K562 (cell line): ENCODE measurements around the gene CEP70. TPM values are rescaled to one million over a fixed set of nuclear protein-coding genes. Genes with fewer than 3 reads are reported as not detected.

ENCODE experiments used
- ATAC-seq: fragments of 200-7000 bp; cut with Tn5 transposase; 3 replicates; pipeline ENCODE4 v1.9.1; 2020; ENCODE audit warnings: moderate library complexity
- BruUV-seq: library from RNA; stranded (reverse); fragments of 400-500 nt; replicated peaks from 2 replicates; lab custom pipeline; 2021; lab: Mats Ljungman, UMichigan
- CTCF ChIA-PET: fragments of 300-600 bp; formaldehyde crosslinking; extraction: SDS; loops from one replicate; lab custom pipeline; 2021; ENCODE audit warnings: low intra/inter-chr PET ratio; lab: Yijun Ruan, JAX
- POLR2A ChIA-PET: fragments of 300-600, 350-650 bp; sonication (Branson Sonifier 250); formaldehyde crosslinking; extraction: SDS; loops from one replicate; lab custom pipeline; 2021; ENCODE audit warnings: antibody characterized with exemption, inconsistent platforms; lab: Yijun Ruan, JAX
- DNase-seq, 4 experiments: peaks; one replicate each; pipeline versions ENCODE4 v3.0.0 to v3.0.0-alpha.2; 2011 to 2018; ENCODE audit warnings: low spot score in 3 of 4, mixed read lengths in 3 of 4; ENCODE audit errors: extremely low read depth in 1 of 4
- FAIRE-seq: peaks from 2 replicates; lab custom pipeline; 2011; peaks lifted over from hg19 to GRCh38; lab: Jason Lieb, UNC
- H2AFZ ChIP-seq: 2 replicates; pipeline ENCODE4 v1.6.0; 2011; ENCODE audit warnings: low read depth, low read length, control low read depth, inconsistent platforms
- H3K27ac ChIP-seq: fragments of 200-600 bp; 3 replicates; pipeline ENCODE4 v1.8.0; 2011; ENCODE audit warnings: low read depth, mild to moderate bottlenecking, control low read depth, inconsistent platforms, low read length, moderate library complexity, mixed read lengths; ENCODE audit errors: extremely low read depth
- H3K27me3 ChIP-seq, 2 experiments: fragments of 300-600 bp in 1 of 2; 2 replicates in 1 of 2; 3 replicates in 1 of 2; pipeline versions ENCODE4 v1.6.0 to v1.8.0; 2011; ENCODE audit warnings: inconsistent platforms in 2 of 2, low read length in 2 of 2, mild to moderate bottlenecking in 1 of 2, mixed read lengths in 1 of 2, moderate library complexity in 1 of 2; ENCODE audit not compliant: control insufficient read depth in 2 of 2, insufficient read depth in 2 of 2
- H3K36me3 ChIP-seq: fragments of 300-600 bp; 3 replicates; pipeline ENCODE4 v1.8.0; 2011; ENCODE audit warnings: mild to moderate bottlenecking, low read length, inconsistent platforms; ENCODE audit not compliant: control insufficient read depth, insufficient read depth
- H3K4me1 ChIP-seq, 2 experiments: fragments of 200-600 bp in 1 of 2; replicated peaks in 1 of 2; 2 replicates in 1 of 2; 3 replicates in 1 of 2; pipeline versions ENCODE4 v1.5.1 to v1.8.0; 2011; ENCODE audit warnings: inconsistent platforms in 2 of 2, low read length in 2 of 2, mild to moderate bottlenecking in 1 of 2, mixed read lengths in 1 of 2, moderate library complexity in 1 of 2; ENCODE audit not compliant: control insufficient read depth in 2 of 2, insufficient read depth in 2 of 2
- H3K4me2 ChIP-seq: 2 replicates; pipeline ENCODE4 v1.6.1; 2011; ENCODE audit warnings: low read length, control low read depth, inconsistent platforms, mixed read lengths; ENCODE audit not compliant: insufficient read depth
- H3K4me3 ChIP-seq: fragments of 200-600 bp; sonication (generic), shearing (Covaris generic); 2 replicates; pipeline ENCODE4 v1.5.1; 2016; ENCODE audit warnings: control low read depth, inconsistent platforms
- H3K79me2 ChIP-seq: fragments of 200-600 bp; 3 replicates; pipeline ENCODE4 v1.8.0; 2011; ENCODE audit warnings: low read length, inconsistent platforms; ENCODE audit not compliant: control insufficient read depth, insufficient read depth
- H3K9ac ChIP-seq, 2 experiments: 2 replicates each; pipeline versions ENCODE4 v1.6.0 to v1.6.1; 2011; ENCODE audit warnings: low read depth in 2 of 2, low read length in 2 of 2, control low read depth in 1 of 2, inconsistent platforms in 1 of 2, mild to moderate bottlenecking in 1 of 2, mixed read lengths in 1 of 2; ENCODE audit not compliant: insufficient read depth in 1 of 2
- H3K9me1 ChIP-seq: one replicate; pipeline ENCODE4 v1.6.0; 2011; ENCODE audit warnings: inconsistent platforms, mild to moderate bottlenecking, low read length, moderate library complexity; ENCODE audit not compliant: control insufficient read depth, insufficient read depth
- H3K9me3 ChIP-seq: replicated peaks from 2 replicates; pipeline ENCODE4 v1.5.1; 2011; ENCODE audit warnings: low read depth, low read length, inconsistent platforms; ENCODE audit not compliant: control insufficient read depth, insufficient read depth
- H4K20me1 ChIP-seq: replicated peaks from 2 replicates; pipeline ENCODE4 v1.6.1; 2011; ENCODE audit warnings: low read length, inconsistent platforms, mixed read lengths; ENCODE audit not compliant: control insufficient read depth, insufficient read depth
- ARHGAP35 ChIP-seq: fragments of 450-650 bp; IDR thresholded peaks from 2 replicates; pipeline ENCODE4 v1.6.1; 2018; ENCODE audit not compliant: partially characterized antibody
- HCFC1 ChIP-seq: IDR thresholded peaks from 2 replicates; pipeline ENCODE4 v1.6.1; 2012; ENCODE audit warnings: low read depth, low read length, improper control_type of control experiment
- JUNB ChIP-seq: fragments of 450-650 bp; formaldehyde crosslinking; conservative IDR thresholded peaks from 2 replicates; pipeline ENCODE4 v1.4.0; 2020; ENCODE audit warnings: mild to moderate bottlenecking
- MEF2A ChIP-seq: IDR thresholded peaks from 2 replicates; pipeline ENCODE4 v1.6.1; 2011; ENCODE audit warnings: low read depth, mild to moderate bottlenecking, low read length, moderate library complexity; ENCODE audit not compliant: control insufficient read depth
- PHTF2 ChIP-seq: fragments of 250-450 bp; sonication (Bioruptor Pico); IDR thresholded peaks from 2 replicates; pipeline ENCODE4 v1.5.0; 2021; ENCODE audit warnings: mild to moderate bottlenecking
- RBM14 ChIP-seq: fragments of 200-400 bp; formaldehyde crosslinking; IDR thresholded peaks from 2 replicates; pipeline ENCODE4 v1.6.1; 2018; ENCODE audit warnings: low read depth, mild to moderate bottlenecking, low read length, moderate library complexity, borderline replicate concordance; ENCODE audit not compliant: insufficient read depth
- RFX7 ChIP-seq: fragments of 250-450 bp; sonication (Bioruptor Pico); IDR thresholded peaks from 2 replicates; pipeline ENCODE4 v1.5.1; 2021; ENCODE audit warnings: mild to moderate bottlenecking
- TAF9B ChIP-seq: fragments of 450-650 bp; IDR thresholded peaks from 2 replicates; pipeline ENCODE4 v1.6.1; 2018; ENCODE audit warnings: mild to moderate bottlenecking; ENCODE audit not compliant: partially characterized antibody
- ZNF140 ChIP-seq: fragments of 250-450 bp; sonication (Bioruptor Pico); IDR thresholded peaks from 2 replicates; pipeline ENCODE4 v1.8.0; 2021; ENCODE audit warnings: moderate library complexity, mild to moderate bottlenecking, inconsistent platforms
- ZNF253 ChIP-seq: fragments of 250-450 bp; sonication (Bioruptor Pico); conservative IDR thresholded peaks from 2 replicates; pipeline ENCODE4 v1.6.1; 2021; ENCODE audit warnings: mild to moderate bottlenecking
- in situ Hi-C: fragments of 300-500 bp; cut with MboI; formaldehyde crosslinking; loops from 4 replicates; pipeline ENCODE4 v1.15.0; 2018; ENCODE audit warnings: inconsistent platforms, mixed read lengths
- intact Hi-C: fragments of 100-400 bp; cut with micrococcal nuclease; formaldehyde crosslinking; loops from 2 replicates; pipeline ENCODE4 v1.14.2; 2022
- polyA plus RNA-seq, 8 experiments: library from polyadenylated mRNA; depleted of rRNA in 4 of 8; stranded (reverse) in 5 of 8; unstranded in 3 of 8; fragments of >200 nt; fragmentation: Nextera tagmentation in 2 of 8; fragmentation: Illumina TruSeq in 1 of 8; extraction: Ambion mirVana in 2 of 8; extraction: Trizol in 1 of 8; gene quantifications; 2 replicates each; pipeline versions ENCODE4 v1.2.1 to v1.2.3, GENCODE V29; 2011 to 2014; ENCODE audit warnings: inconsistent platforms in 1 of 8, missing spikeins in 1 of 8
- total RNA-seq, 7 experiments: library from RNA; depleted of rRNA in 6 of 7; stranded (reverse); fragments of >200 nt in 6 of 7; fragmentation: Illumina TruSeq in 2 of 7; extraction: Trizol in 2 of 7; gene quantifications; 2 replicates each; pipeline versions ENCODE4 v1.2.1 to v1.2.3, GENCODE V29; 2011 to 2021; ENCODE audit warnings: low replicate concordance in 1 of 7
- TF ChIP-seq, protein P1 (sequence below): sonication (generic); formaldehyde crosslinking; IDR thresholded peaks from 2 replicates; pipeline ENCODE4 v1.8.1; 2022; ENCODE audit warnings: missing genetic modification reagents
- TF ChIP-seq, protein P2 (sequence below): fragments of 450-650 bp; IDR thresholded peaks from one replicate; pipeline ENCODE4 v1.6.1; 2018; ENCODE audit warnings: mild to moderate bottlenecking, moderate library complexity; ENCODE audit not compliant: partially characterized antibody
- TF ChIP-seq, protein P3 (sequence below): fragments of 450-650 bp; formaldehyde crosslinking; IDR thresholded peaks from 2 replicates; pipeline ENCODE4 v1.4.0; 2020; ENCODE audit warnings: mild to moderate bottlenecking, moderate library complexity
- TF ChIP-seq, protein P4 (sequence below): sonication (generic); IDR thresholded peaks from 2 replicates; pipeline ENCODE4 v1.6.1; 2016
- TF ChIP-seq, protein P5 (sequence below): sonication (generic); formaldehyde crosslinking; IDR thresholded peaks from 2 replicates; pipeline ENCODE4 v1.8.0; 2022; ENCODE audit warnings: mild to moderate bottlenecking, missing genetic modification reagents

The CEP70 gene
- total and polyA plus RNA-seq, 9 of the 15 experiments (the other 6 are each of a cell fraction or from before 2014, with no cell fraction given), result 16.1 to 31.5 (median 23.4) TPM

DNA sequence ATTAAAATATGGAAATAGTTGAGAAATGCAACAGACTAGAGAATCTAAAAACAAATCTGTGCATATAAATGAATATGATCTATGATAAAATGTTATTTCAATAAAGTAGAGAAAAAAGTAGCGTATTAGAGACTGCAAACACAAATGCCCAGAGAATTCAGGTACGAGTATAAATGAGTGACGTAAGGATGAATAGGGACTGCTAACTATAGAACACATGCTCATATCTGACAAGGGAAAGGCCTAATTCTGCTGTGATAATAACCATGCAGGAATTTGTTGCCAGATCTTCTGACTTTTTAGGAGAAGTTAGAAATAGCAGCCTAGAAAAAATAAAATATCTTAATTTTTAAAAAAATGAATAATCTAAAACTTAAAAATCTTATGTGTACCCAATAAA, 86.5 kb downstream of the CEP70 start (continued):
- TF ChIP-seq, protein P1, sequence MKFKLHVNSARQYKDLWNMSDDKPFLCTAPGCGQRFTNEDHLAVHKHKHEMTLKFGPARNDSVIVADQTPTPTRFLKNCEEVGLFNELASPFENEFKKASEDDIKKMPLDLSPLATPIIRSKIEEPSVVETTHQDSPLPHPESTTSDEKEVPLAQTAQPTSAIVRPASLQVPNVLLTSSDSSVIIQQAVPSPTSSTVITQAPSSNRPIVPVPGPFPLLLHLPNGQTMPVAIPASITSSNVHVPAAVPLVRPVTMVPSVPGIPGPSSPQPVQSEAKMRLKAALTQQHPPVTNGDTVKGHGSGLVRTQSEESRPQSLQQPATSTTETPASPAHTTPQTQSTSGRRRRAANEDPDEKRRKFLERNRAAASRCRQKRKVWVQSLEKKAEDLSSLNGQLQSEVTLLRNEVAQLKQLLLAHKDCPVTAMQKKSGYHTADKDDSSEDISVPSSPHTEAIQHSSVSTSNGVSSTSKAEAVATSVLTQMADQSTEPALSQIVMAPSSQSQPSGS (CRISPR knock-in tag), result no peak
- TF ChIP-seq, protein P2, sequence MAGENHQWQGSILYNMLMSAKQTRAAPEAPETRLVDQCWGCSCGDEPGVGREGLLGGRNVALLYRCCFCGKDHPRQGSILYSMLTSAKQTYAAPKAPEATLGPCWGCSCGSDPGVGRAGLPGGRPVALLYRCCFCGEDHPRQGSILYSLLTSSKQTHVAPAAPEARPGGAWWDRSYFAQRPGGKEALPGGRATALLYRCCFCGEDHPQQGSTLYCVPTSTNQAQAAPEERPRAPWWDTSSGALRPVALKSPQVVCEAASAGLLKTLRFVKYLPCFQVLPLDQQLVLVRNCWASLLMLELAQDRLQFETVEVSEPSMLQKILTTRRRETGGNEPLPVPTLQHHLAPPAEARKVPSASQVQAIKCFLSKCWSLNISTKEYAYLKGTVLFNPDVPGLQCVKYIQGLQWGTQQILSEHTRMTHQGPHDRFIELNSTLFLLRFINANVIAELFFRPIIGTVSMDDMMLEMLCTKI, result no peak
- TF ChIP-seq ZNF253 (CRISPR knock-in tag) (no peak), PHTF2 (CRISPR knock-in tag) (no peak), ARHGAP35 (no peak)
- TF ChIP-seq, protein P3, sequence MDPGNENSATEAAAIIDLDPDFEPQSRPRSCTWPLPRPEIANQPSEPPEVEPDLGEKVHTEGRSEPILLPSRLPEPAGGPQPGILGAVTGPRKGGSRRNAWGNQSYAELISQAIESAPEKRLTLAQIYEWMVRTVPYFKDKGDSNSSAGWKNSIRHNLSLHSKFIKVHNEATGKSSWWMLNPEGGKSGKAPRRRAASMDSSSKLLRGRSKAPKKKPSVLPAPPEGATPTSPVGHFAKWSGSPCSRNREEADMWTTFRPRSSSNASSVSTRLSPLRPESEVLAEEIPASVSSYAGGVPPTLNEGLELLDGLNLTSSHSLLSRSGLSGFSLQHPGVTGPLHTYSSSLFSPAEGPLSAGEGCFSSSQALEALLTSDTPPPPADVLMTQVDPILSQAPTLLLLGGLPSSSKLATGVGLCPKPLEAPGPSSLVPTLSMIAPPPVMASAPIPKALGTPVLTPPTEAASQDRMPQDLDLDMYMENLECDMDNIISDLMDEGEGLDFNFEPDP, result no peak
- TF ChIP-seq, all 486 proteins: peak for 0

DNA sequence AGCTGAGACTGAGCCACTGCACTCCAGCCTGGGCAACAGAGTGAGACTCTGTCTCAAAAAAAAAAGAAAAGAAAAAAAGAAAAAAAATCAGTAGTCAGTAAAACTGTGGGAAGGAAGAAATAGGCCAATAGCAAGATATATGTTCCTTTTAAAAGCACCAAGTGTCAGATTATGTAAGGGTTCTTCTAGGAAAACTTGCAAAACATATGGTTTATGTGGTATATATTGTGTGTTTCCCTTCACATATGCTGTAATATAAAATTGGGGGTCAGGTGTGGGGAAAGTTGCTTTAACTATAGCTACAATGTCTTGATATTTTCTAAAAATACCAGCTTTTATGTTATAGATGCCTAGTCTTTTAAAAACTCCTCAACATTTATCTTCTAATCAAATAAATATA, 95.1 kb downstream of the CEP70 start:
- no peaks in the 10 kb centered on the region for H3K9me3 ChIP-seq
- H3K4me3 ChIP-seq, result no peak overlapping the region
- no peaks in the 10 kb centered on the region for H4K20me1 ChIP-seq
- ATAC-seq (no peak), DNase-seq (no peak), FAIRE-seq (no peak)
- intact Hi-C loops, result no loop called here
- no peaks in the 10 kb centered on the region for H3K27me3 ChIP-seq
- no peaks in the 10 kb centered on the region for H3K4me1 ChIP-seq
- H3K27ac ChIP-seq, result no peak overlapping the region
- no peaks in the 10 kb centered on the region for H3K36me3 ChIP-seq
- POLR2A ChIA-PET, result no interaction called here
- in situ Hi-C loops, result no loop called here
- no peak overlapping the region for H3K4me2 ChIP-seq
- no peak overlapping the region for H3K9ac ChIP-seq
- no TSS peak for BruUV-seq
- CTCF ChIA-PET, result no interaction called here
- H3K79me2 ChIP-seq, result no peaks in the 10 kb centered on the region
- H2AFZ ChIP-seq, result no peak overlapping the region
- no peaks in the 10 kb centered on the region for H3K9me1 ChIP-seq
- TF ChIP-seq, protein P4, sequence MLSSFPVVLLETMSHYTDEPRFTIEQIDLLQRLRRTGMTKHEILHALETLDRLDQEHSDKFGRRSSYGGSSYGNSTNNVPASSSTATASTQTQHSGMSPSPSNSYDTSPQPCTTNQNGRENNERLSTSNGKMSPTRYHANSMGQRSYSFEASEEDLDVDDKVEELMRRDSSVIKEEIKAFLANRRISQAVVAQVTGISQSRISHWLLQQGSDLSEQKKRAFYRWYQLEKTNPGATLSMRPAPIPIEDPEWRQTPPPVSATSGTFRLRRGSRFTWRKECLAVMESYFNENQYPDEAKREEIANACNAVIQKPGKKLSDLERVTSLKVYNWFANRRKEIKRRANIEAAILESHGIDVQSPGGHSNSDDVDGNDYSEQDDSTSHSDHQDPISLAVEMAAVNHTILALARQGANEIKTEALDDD, result no peak
- TF ChIP-seq JUNB (CRISPR knock-in tag), result no peak
- no peak for TF ChIP-seq RBM14
- TF ChIP-seq TAF9B, result no peak
- TF ChIP-seq MEF2A, result no peak
- TF ChIP-seq RFX7 (CRISPR knock-in tag), result no peak
- no peak for TF ChIP-seq HCFC1
- TF ChIP-seq, protein P5, sequence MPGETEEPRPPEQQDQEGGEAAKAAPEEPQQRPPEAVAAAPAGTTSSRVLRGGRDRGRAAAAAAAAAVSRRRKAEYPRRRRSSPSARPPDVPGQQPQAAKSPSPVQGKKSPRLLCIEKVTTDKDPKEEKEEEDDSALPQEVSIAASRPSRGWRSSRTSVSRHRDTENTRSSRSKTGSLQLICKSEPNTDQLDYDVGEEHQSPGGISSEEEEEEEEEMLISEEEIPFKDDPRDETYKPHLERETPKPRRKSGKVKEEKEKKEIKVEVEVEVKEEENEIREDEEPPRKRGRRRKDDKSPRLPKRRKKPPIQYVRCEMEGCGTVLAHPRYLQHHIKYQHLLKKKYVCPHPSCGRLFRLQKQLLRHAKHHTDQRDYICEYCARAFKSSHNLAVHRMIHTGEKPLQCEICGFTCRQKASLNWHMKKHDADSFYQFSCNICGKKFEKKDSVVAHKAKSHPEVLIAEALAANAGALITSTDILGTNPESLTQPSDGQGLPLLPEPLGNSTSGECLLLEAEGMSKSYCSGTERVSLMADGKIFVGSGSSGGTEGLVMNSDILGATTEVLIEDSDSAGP, result no peak
- TF ChIP-seq ZNF140 (CRISPR knock-in tag), result no peak
